K562 (cell line): ENCODE results near the gene TYMP. TPM values are rescaled to one million over a fixed set of nuclear protein-coding genes. Genes with fewer than 3 reads are reported as not detected.
A peak's percentile ranks its signal among the peaks of the same experiment; 100 is the strongest.

Source experiments
- AFF4 ChIP-seq: sonication (generic); formaldehyde crosslinking; IDR thresholded peaks from 2 replicates; pipeline ENCODE4 v1.8.0; 2023; ENCODE audit warnings: mild to moderate bottlenecking, missing genetic modification reagents
- CBFB ChIP-seq: sonication (generic); formaldehyde crosslinking; IDR thresholded peaks from 2 replicates; pipeline ENCODE4 v1.4.0; 2020; ENCODE audit warnings: mild to moderate bottlenecking, missing genetic modification reagents
- E2F3 ChIP-seq: fragments of 250-450 bp; sonication (Bioruptor Pico); IDR thresholded peaks from 2 replicates; pipeline ENCODE4 v1.4.0; 2020; ENCODE audit warnings: mild to moderate bottlenecking
- EP400 ChIP-seq: fragments of 450-650 bp; IDR thresholded peaks from 2 replicates; pipeline ENCODE4 v1.6.1; 2017; ENCODE audit warnings: antibody characterized with exemption, mild to moderate bottlenecking, moderate library complexity
- HIVEP1 ChIP-seq: fragments of 250-450 bp; sonication (Bioruptor Pico); IDR thresholded peaks from 2 replicates; pipeline ENCODE4 v1.4.0; 2020; ENCODE audit warnings: mild to moderate bottlenecking
- KLF10 ChIP-seq: fragments of 250-450 bp; sonication (Bioruptor Pico); IDR thresholded peaks from 2 replicates; pipeline ENCODE4 v1.6.1; 2021; ENCODE audit warnings: matching md5 sums
- NFRKB ChIP-seq: fragments of 450-650 bp; IDR thresholded peaks from 2 replicates; pipeline ENCODE4 v1.6.1; 2016; ENCODE audit warnings: low read depth
- RBFOX2 ChIP-seq: fragments of 200-400 bp; formaldehyde crosslinking; IDR thresholded peaks from 2 replicates; pipeline ENCODE4 v1.6.1; 2017; ENCODE audit warnings: low read depth, mild to moderate bottlenecking, low read length, moderate library complexity
- ZNF445 ChIP-seq: fragments of 250-450 bp; sonication (Bioruptor Pico); IDR thresholded peaks from 2 replicates; pipeline ENCODE4 v1.4.0; 2020; ENCODE audit warnings: low read depth, mild to moderate bottlenecking, moderate library complexity
- ZNF639 ChIP-seq, 2 experiments: fragments of 200-800 bp in 1 of 2; sonication (Bioruptor generic) in 1 of 2; sonication (generic) in 1 of 2; formaldehyde crosslinking in 1 of 2; IDR thresholded peaks in 1 of 2; conservative IDR thresholded peaks in 1 of 2; 2 replicates each; pipeline versions ENCODE4 v1.5.0 to v1.6.1; 2016 to 2020; ENCODE audit warnings: missing compliant biosample characterization in 1 of 2, missing genetic modification characterization in 1 of 2, missing genetic modification reagents in 1 of 2
- polyA plus RNA-seq, 8 experiments: library from polyadenylated mRNA; depleted of rRNA in 4 of 8; stranded (reverse) in 5 of 8; unstranded in 3 of 8; fragments of >200 nt; fragmentation: Nextera tagmentation in 2 of 8; fragmentation: Illumina TruSeq in 1 of 8; extraction: Ambion mirVana in 2 of 8; extraction: Trizol in 1 of 8; gene quantifications; 2 replicates each; pipeline versions ENCODE4 v1.2.1 to v1.2.3, GENCODE V29; 2011 to 2014; ENCODE audit warnings: inconsistent platforms in 1 of 8, missing spikeins in 1 of 8
- total RNA-seq, 7 experiments: library from RNA; depleted of rRNA in 6 of 7; stranded (reverse); fragments of >200 nt in 6 of 7; fragmentation: Illumina TruSeq in 2 of 7; extraction: Trizol in 2 of 7; gene quantifications; 2 replicates each; pipeline versions ENCODE4 v1.2.1 to v1.2.3, GENCODE V29; 2011 to 2021; ENCODE audit warnings: low replicate concordance in 1 of 7

The TYMP gene
- total and polyA plus RNA-seq, 9 of the 15 experiments (the other 6 are each of a cell fraction or from before 2014, with no cell fraction given), result 0.03 to 4.0 (median 2.4) TPM; not detected in 4

DNA sequence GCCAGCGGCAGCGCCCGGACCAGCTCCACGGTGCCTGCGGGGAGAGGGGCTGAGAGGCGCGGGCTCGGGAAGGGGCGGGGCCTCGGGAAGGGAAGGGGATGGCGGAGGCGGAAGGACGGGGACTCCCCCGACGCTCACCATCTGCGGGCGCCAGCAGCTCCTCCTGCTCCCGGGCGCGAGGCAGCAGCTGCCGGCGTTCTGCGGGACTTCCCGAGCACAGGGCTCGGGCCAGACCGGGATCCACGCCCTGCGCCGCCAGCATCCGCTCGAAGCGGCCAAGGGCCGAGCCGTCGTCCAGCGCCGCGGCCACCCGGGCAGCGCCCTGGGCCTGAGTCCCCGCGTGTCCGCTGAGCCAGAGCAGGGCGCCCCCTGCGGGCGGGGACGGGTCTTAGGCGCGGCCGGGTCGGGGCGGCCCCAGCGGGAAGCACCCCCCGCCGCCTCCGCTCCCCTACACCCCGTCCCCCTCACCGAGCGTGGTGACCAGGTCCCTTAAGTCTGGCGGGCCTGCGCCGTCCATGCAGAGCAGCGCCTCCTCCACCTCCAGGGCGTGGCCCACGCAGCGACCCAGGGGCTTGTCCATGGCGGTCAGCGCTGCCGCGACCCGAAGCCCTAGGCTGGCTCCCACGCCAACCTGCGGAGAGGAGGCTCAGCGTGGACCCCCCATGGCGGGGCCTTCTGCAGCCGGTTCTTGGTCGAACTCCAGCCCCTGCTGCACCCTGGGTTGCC is 3.5 kb downstream of the TYMP start (continued):
- TF ChIP-seq AFF4, result no peak
- TF ChIP-seq CBFB (CRISPR knock-in tag), result no peak
- TF ChIP-seq ZNF639 (CRISPR knock-in tag; conservative IDR thresholded peaks at IDR 0.05 in 1 of 2, IDR thresholded peaks at IDR 0.05 in 1 of 2), result 0 out of 4 replicates have a peak, but pooled peaks of 1 of the 2 experiments have one; percentile 24
- peak; percentile 67; the same call in 1 of the 2 replicates for TF ChIP-seq HIVEP1
- TF ChIP-seq EP400, result peak; percentile 5; the same call in 1 of the 2 replicates
- no peak for TF ChIP-seq KLF10 (CRISPR knock-in tag)
- TF ChIP-seq RBFOX2, result peak; percentile 54
- no peak for TF ChIP-seq ZNF445 (CRISPR knock-in tag)
- TF ChIP-seq E2F3, result 0 out of 2 replicates have a peak, but pooled peaks have one; percentile 39
- peak; percentile 52; the same call in 1 of the 2 replicates for TF ChIP-seq NFRKB
